Right atrium auricular region (tissue), 2 donors: ENCODE data around the gene SLC22A23. TPM values are rescaled to one million over a fixed set of nuclear protein-coding genes. Genes with fewer than 3 reads are reported as not detected.

Source experiments
- DNase-seq: peaks from one replicate; pipeline ENCODE4 v3.0.0-alpha.2; 2019; ENCODE audit warnings: low spot score
- H3K27ac ChIP-seq, 2 donors: fragments of 200-600 bp; sonication (generic); 1 replicate in 1 of 2; 2 replicates in 1 of 2; pipeline ENCODE4 v1.5.1; 2016 to 2019
- H3K27me3 ChIP-seq, 2 donors: fragments of 200-600 bp; sonication (generic); one replicate each; pipeline versions ENCODE4 v1.5.1 to v1.6.0; 2017 to 2019
- H3K36me3 ChIP-seq: fragments of 200-600 bp; sonication (generic); one replicate; pipeline ENCODE4 v1.5.1; 2016
- H3K4me1 ChIP-seq, 2 donors: fragments of 200-600 bp; sonication (generic); one replicate each; pipeline versions ENCODE4 v1.5.1 to v1.6.0; 2017 to 2019
- H3K4me3 ChIP-seq, 2 donors: fragments of 200-600 bp; sonication (generic); 1 replicate in 1 of 2; 2 replicates in 1 of 2; pipeline ENCODE4 v1.5.1; 2017 to 2019; ENCODE audit warnings: mild to moderate bottlenecking in 1 of 2, moderate library complexity in 1 of 2
- H3K9me3 ChIP-seq, 2 donors: fragments of 200-600 bp; sonication (generic); one replicate each; pipeline ENCODE4 v1.5.1; 2019
- CTCF ChIP-seq, 2 donors: fragments of 200-600 bp; sonication (generic); IDR thresholded peaks; one replicate each; pipeline ENCODE4 v1.5.1; 2019; ENCODE audit warnings: antibody characterized with exemption in 2 of 2
- total RNA-seq, 2 donors: library from RNA; depleted of rRNA; stranded (reverse); fragments of >200 nt; gene quantifications; one replicate each; pipeline ENCODE4 v1.1.0, GENCODE V29; 2016

Gene SLC22A23
- total RNA-seq, 2 donors from 2014 or later, result 2.9 to 7.2 TPM

GRCh38 chr6:3334555-3334954 is 122.3 kb downstream of the SLC22A23 start:
- no peaks in the 10 kb centered on the region for H3K9me3 ChIP-seq
- no peak for DNase-seq
- no peaks in the 10 kb centered on the region for H3K36me3 ChIP-seq
- H3K4me3 ChIP-seq, result no peak overlapping the region
- H3K27me3 ChIP-seq, result no peaks in the 10 kb centered on the region
- peaks cover 0 to 19% of the 10 kb centered on the region in 2 donors for H3K4me1 ChIP-seq
- no peak for TF ChIP-seq CTCF (IDR thresholded peaks at IDR 0.05)
- H3K27ac ChIP-seq, result no peak overlapping the region

- DNase-seq, result no peak
- no peaks in the 10 kb centered on the region for H3K36me3 ChIP-seq
- H3K27ac ChIP-seq, result no peak overlapping the region
- H3K4me3 ChIP-seq, result no peak overlapping the region
- H3K4me1 ChIP-seq, result peaks cover 0 to 10% of the 10 kb centered on the region in 2 donors
- H3K9me3 ChIP-seq, result no peaks in the 10 kb centered on the region
- no peaks in the 10 kb centered on the region for H3K27me3 ChIP-seq
- no peak for TF ChIP-seq CTCF (IDR thresholded peaks at IDR 0.05)
These were observed 123.6 kb downstream of the SLC22A23 start for GRCh38 chr6:3333263-3333662.

- no peak overlapping the region for H3K27ac ChIP-seq
These were observed 124.9 kb downstream of the SLC22A23 start for GRCh38 chr6:3331971-3332370.

GRCh38 chr6:3331494-3331893 is 125.4 kb downstream of the SLC22A23 start:
- no peak overlapping the region for H3K27ac ChIP-seq
- no peaks in the 10 kb centered on the region for H3K27me3 ChIP-seq
- H3K4me3 ChIP-seq, result no peak overlapping the region
- TF ChIP-seq CTCF (IDR thresholded peaks at IDR 0.05), result no peak
- H3K36me3 ChIP-seq, result no peaks in the 10 kb centered on the region
- no peak for DNase-seq
- H3K4me1 ChIP-seq, result peaks cover 0 to 8% of the 10 kb centered on the region in 2 donors
- no peaks in the 10 kb centered on the region for H3K9me3 ChIP-seq

More at GRCh38 chr6:3331971-3332370, 124.9 kb downstream of the SLC22A23 start:
- Histone ChIP-seq H3K36me3 (no peaks in the 10 kb centered on the region), H3K9me3 (no peaks in the 10 kb centered on the region), H3K4me1 (peaks cover 0 to 8% of the 10 kb centered on the region in 2 donors), H3K4me3 (no peak overlapping the region), H3K27me3 (no peaks in the 10 kb centered on the region)
- no peak for DNase-seq
- TF ChIP-seq CTCF (IDR thresholded peaks at IDR 0.05), result no peak

- TF ChIP-seq CTCF (IDR thresholded peaks at IDR 0.05), result no peak
- no peak overlapping the region for H3K27ac ChIP-seq
- H3K4me1 ChIP-seq, result peaks cover 0 to 14% of the 10 kb centered on the region in 2 donors
These were observed 126.7 kb downstream of the SLC22A23 start for GRCh38 chr6:3330199-3330598.

GRCh38 chr6:3329393-3330051 is 127.3 kb downstream of the SLC22A23 start:
- Histone ChIP-seq H3K9me3 (no peaks in the 10 kb centered on the region), H3K4me1 (peaks cover 0 to 18% of the 10 kb centered on the region in 2 donors), H3K4me3 (no peak overlapping the region), H3K36me3 (no peaks in the 10 kb centered on the region), H3K27me3 (no peaks in the 10 kb centered on the region), H3K27ac (no peak overlapping the region)
- TF ChIP-seq CTCF (IDR thresholded peaks at IDR 0.05), result no peak
- DNase-seq, result no peak

More at GRCh38 chr6:3330199-3330598, 126.7 kb downstream of the SLC22A23 start:
- no peaks in the 10 kb centered on the region for H3K27me3 ChIP-seq
- no peak overlapping the region for H3K4me3 ChIP-seq
- no peaks in the 10 kb centered on the region for H3K36me3 ChIP-seq
- H3K9me3 ChIP-seq, result no peaks in the 10 kb centered on the region
- DNase-seq, result no peak
